Adrenal gland (tissue), 12 donors: ENCODE data around the gene PPP1R12B. TPM values are rescaled to one million over a fixed set of nuclear protein-coding genes. Genes with fewer than 3 reads are reported as not detected.
"Not testable (repeated sequence)": the region's sequence is repeated elsewhere in the genome, so short reads cannot be mapped to it uniquely, and the experiment has no call there.

Source experiments
- DNase-seq, 7 donors: peaks; one replicate each; pipeline ENCODE4 v3.0.0-alpha.2; 2019 to 2020
- H3K27ac ChIP-seq, 5 donors: fragments of 200-600 bp; sonication (generic) in 4 of 5; 1 replicate in 3 of 5; 2 replicates in 2 of 5; pipeline versions ENCODE4 v1.5.1 to v1.8.0; 2016 to 2020; ENCODE audit warnings: mild to moderate bottlenecking in 1 of 5
- H3K27me3 ChIP-seq: fragments of 200-600 bp; 2 replicates; pipeline ENCODE4 v1.8.0; 2021
- H3K36me3 ChIP-seq, 2 donors: fragments of 200-600 bp; replicated peaks in 1 of 2; 1 replicate in 1 of 2; 2 replicates in 1 of 2; pipeline versions ENCODE4 v1.5.1 to v1.8.0; 2018 to 2022
- H3K4me1 ChIP-seq, 2 donors: fragments of 200-600 bp; replicated peaks in 1 of 2; 1 replicate in 1 of 2; 2 replicates in 1 of 2; pipeline versions ENCODE4 v1.5.1 to v1.8.0; 2018 to 2021
- H3K4me3 ChIP-seq, 4 donors: fragments of 200-600 bp; sonication (generic) in 3 of 4; one replicate each; pipeline ENCODE4 v1.5.1; 2016 to 2018
- H3K9me3 ChIP-seq, 3 donors: fragments of 200-600 bp; sonication (generic) in 1 of 3; replicated peaks in 1 of 3; 1 replicate in 2 of 3; 2 replicates in 1 of 3; pipeline versions ENCODE4 v1.5.1 to v1.8.0; 2016 to 2021
- POLR2A ChIP-seq, 2 donors: fragments of 450-650 bp; IDR thresholded peaks; one replicate each; pipeline ENCODE4 v1.6.1; 2017; ENCODE audit warnings: antibody characterized with exemption in 2 of 2, mild to moderate bottlenecking in 2 of 2, moderate library complexity in 1 of 2
- WGBS, 4 donors: extraction: QIAGEN DNeasy Blood & Tissue Kit in 2 of 4; methylation state at CpG; one replicate each; pipeline versions ENCODE4 v1.1.5 to v1.1.7; 2013 to 2017; 5-methylcytosine and 5-hydroxymethylcytosine counted together
- intact Hi-C, 2 donors: fragments of 100-400 bp; cut with DNase I; formaldehyde crosslinking; loops; one replicate each; pipeline versions ENCODE4 v1.14.1 to v1.15.0; 2022 to 2023
- polyA plus RNA-seq, 3 donors: library from polyadenylated mRNA; stranded (reverse); fragments of 200-250 nt in 2 of 3; fragments of 350-450 nt in 1 of 3; fragmentation: Illumina TruSeq in 1 of 3; extraction: RNeasy Lipid Tissue Mini Kit (QIAGEN cat#74804) in 1 of 3; gene quantifications; one replicate each; pipeline ENCODE4 v1.2.3, GENCODE V29; 2013 to 2014
- total RNA-seq, 9 donors: library from RNA; depleted of rRNA in 4 of 9; stranded (reverse); fragments of >200 nt in 4 of 9; fragments of 120-200 nt in 1 of 9; fragmentation: NEBNext Ultra II Directional in 1 of 9; extraction: Animal tissue kit (Norgen Biotek cat#: 25700) in 1 of 9; gene quantifications; one replicate each; pipeline versions ENCODE4 v1.1.0 to v1.2.4, GENCODE V29; 2013 to 2023
- TF ChIP-seq, protein P1 (sequence below), 6 experiments: fragments of 450-650 bp in 4 of 6; fragments of 200-600 bp in 2 of 6; sonication (generic) in 1 of 6; IDR thresholded peaks; 1 replicate in 5 of 6; 2 replicates in 1 of 6; pipeline versions ENCODE4 v1.5.1 to v1.8.0; 2016 to 2021; ENCODE audit warnings: antibody characterized with exemption in 6 of 6, mild to moderate bottlenecking in 2 of 6, moderate library complexity in 1 of 6
- donor health status: healthy with polysubstance abuse.
- donor health status: Bipolar disorder and iron deficiency.
- donor health status: DM: yes; HTN: yes; CAD: no.
- donor health status: DM: no; HTN: no; CAD: no.
- donor health status: DM: no; HTN: no; CAD: no.
- donor health status: DM: yes; HTN: yes; CAD: no.

PPP1R12B gene
- total and polyA plus RNA-seq, 12 donors, result 3.0 to 43.9 (median 19.8) TPM

DNA sequence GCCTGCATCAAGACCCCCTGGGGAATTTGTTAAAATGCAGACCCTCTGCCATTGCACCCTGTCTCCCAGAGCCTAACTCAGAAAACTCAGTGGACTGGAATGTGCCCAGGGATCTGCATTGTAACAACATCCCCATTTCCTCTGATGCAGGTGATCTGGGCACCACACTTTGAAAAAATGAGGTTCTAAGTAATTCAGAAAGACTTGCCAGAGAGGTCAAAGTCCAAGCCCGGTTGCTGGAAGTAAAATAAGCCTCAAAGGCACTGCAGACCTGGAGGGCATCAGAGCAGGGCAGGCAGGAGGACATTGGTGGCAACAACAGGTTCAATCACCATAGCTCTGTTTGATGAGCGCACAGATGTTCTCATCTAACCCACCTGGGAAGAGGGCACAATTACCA, 271.0 kb downstream of the PPP1R12B start:
- Histone ChIP-seq H3K4me3 (no peak overlapping the region), H3K9me3 (no peaks in the 10 kb centered on the region), H3K4me1 (peaks cover 6 to 9% of the 10 kb centered on the region in 2 donors), H3K36me3 (no peaks in the 10 kb centered on the region), H3K27me3 (no peaks in the 10 kb centered on the region), H3K27ac (no peak overlapping the region)
- 80 to 92% (median 86%) methylated on average over 1 to 2 of the region's 2 CpGs for WGBS, 4 donors
- intact Hi-C loops, result no loop called here
- TF ChIP-seq, protein P1, sequence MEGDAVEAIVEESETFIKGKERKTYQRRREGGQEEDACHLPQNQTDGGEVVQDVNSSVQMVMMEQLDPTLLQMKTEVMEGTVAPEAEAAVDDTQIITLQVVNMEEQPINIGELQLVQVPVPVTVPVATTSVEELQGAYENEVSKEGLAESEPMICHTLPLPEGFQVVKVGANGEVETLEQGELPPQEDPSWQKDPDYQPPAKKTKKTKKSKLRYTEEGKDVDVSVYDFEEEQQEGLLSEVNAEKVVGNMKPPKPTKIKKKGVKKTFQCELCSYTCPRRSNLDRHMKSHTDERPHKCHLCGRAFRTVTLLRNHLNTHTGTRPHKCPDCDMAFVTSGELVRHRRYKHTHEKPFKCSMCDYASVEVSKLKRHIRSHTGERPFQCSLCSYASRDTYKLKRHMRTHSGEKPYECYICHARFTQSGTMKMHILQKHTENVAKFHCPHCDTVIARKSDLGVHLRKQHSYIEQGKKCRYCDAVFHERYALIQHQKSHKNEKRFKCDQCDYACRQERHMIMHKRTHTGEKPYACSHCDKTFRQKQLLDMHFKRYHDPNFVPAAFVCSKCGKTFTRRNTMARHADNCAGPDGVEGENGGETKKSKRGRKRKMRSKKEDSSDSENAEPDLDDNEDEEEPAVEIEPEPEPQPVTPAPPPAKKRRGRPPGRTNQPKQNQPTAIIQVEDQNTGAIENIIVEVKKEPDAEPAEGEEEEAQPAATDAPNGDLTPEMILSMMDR (IDR thresholded peaks at IDR 0.05), result no peak
- no peak for TF ChIP-seq POLR2A (IDR thresholded peaks at IDR 0.05)
- no peak for DNase-seq

DNA sequence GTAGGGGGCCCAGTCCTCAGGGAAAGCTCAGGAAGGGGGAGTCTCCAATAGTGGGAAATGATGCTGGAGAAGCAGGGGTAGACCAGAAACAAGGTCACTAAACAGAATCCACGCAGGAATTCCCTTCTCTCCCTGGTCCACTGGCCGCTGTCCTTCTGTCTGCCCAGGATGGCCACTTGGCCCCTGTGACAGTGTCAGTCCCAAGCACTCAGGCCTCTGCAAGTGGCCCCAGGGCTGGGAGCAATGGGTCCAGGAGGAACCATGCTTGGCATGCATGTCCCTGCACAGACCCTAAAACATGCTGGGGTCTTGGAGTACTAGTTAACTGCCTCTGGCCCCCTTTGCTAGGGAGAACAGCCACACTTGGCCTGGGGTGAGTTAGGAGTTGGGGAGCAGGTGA, 271.5 kb downstream of the PPP1R12B start:
- not testable (repeated sequence) for H3K27ac ChIP-seq, H3K4me3 ChIP-seq, H3K4me1 ChIP-seq

GRCh38 chr1:202621446-202621845, 272.9 kb downstream of the PPP1R12B start:
- no peak for DNase-seq
- Histone ChIP-seq H3K4me3 (no peak overlapping the region), H3K27ac (no peak overlapping the region), H3K27me3 (no peaks in the 10 kb centered on the region), H3K36me3 (no peaks in the 10 kb centered on the region), H3K9me3 (no peaks in the 10 kb centered on the region), H3K4me1 (no peaks in the 10 kb centered on the region)
- intact Hi-C loops, result no loop called here
- TF ChIP-seq, protein P1 (IDR thresholded peaks at IDR 0.05), result no peak
- no peak for TF ChIP-seq POLR2A (IDR thresholded peaks at IDR 0.05)
- WGBS, 4 donors, result 93 to 97% (median 94%) methylated on average over 3 of the region's 3 CpGs; no CpG with 5 or more reads in 1 of the 4 donors

More for the DNA sequence above, 271.5 kb downstream of the PPP1R12B start:
- H3K27me3 ChIP-seq, DNase-seq, H3K36me3 ChIP-seq, H3K9me3 ChIP-seq, intact Hi-C loops: not testable (repeated sequence)
- 93 to 100% methylated on average over 2 of the region's 2 CpGs; no CpG with 5 or more reads in 2 of the 4 donors for WGBS, 4 donors

GRCh38 chr1:202622388-202622787, 273.9 kb downstream of the PPP1R12B start:
- 79 to 93% (median 89%) methylated on average over 7 to 8 of the region's 8 CpGs for WGBS, 4 donors

GRCh38 chr1:202623075-202623474, 274.6 kb downstream of the PPP1R12B start:
- Histone ChIP-seq H3K27ac (no peak overlapping the region), H3K9me3 (no peaks in the 10 kb centered on the region), H3K36me3 (no peaks in the 10 kb centered on the region), H3K27me3 (no peaks in the 10 kb centered on the region), H3K4me1 (no peaks in the 10 kb centered on the region), H3K4me3 (no peak overlapping the region)
- WGBS, 4 donors, result 38 to 57% (median 47%) methylated on average over 2 to 7 of the region's 7 CpGs
- intact Hi-C loops, result no loop called here
- peak in 3 of 7 donors; percentile 13 to 63 (median 38) for DNase-seq
- TF ChIP-seq, protein P1 (IDR thresholded peaks at IDR 0.05), result no peak
- TF ChIP-seq POLR2A (IDR thresholded peaks at IDR 0.05), result no peak

More at GRCh38 chr1:202622388-202622787, 273.9 kb downstream of the PPP1R12B start:
- no peak for DNase-seq
- no peaks in the 10 kb centered on the region for H3K4me1 ChIP-seq
- H3K4me3 ChIP-seq, result no peak overlapping the region
- intact Hi-C loops, result no loop called here
- H3K9me3 ChIP-seq, result no peaks in the 10 kb centered on the region
- no peaks in the 10 kb centered on the region for H3K27me3 ChIP-seq
- no peaks in the 10 kb centered on the region for H3K36me3 ChIP-seq
- TF ChIP-seq, protein P1 (IDR thresholded peaks at IDR 0.05), result no peak
- no peak for TF ChIP-seq POLR2A (IDR thresholded peaks at IDR 0.05)
- H3K27ac ChIP-seq, result no peak overlapping the region

- H3K4me1 ChIP-seq, intact Hi-C loops, H3K27me3 ChIP-seq, H3K4me3 ChIP-seq, H3K9me3 ChIP-seq, H3K27ac ChIP-seq, DNase-seq, H3K36me3 ChIP-seq: not testable (repeated sequence)
- 63 to 81% (median 69%) methylated on average over 3 to 12 of the region's 12 CpGs for WGBS, 4 donors
Observed at GRCh38 chr1:202623476-202623875, 275.0 kb downstream of the PPP1R12B start.
